ENCODE results near the gene NSMCE4A.

DNA sequence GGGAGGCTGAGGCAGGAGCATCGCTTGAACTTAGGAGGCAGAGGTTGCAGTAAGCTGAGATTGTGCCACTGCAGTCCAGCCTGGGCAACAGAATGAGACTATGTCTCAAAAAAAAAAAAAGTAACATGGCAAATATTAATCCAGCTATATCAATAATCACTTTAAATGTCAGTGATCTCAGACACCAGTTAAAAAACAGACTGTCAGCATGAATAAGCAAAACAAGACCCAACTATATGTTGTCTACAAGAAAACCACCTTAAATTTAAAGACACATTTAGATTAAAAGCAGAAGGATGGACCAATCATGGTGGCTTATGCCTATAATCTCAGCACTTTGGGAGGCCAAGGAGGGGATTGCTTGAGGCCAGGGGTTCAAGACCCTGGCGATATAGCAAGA, 38.7 kb downstream of the NSMCE4A start:
- TF ChIP-seq, protein P1, sequence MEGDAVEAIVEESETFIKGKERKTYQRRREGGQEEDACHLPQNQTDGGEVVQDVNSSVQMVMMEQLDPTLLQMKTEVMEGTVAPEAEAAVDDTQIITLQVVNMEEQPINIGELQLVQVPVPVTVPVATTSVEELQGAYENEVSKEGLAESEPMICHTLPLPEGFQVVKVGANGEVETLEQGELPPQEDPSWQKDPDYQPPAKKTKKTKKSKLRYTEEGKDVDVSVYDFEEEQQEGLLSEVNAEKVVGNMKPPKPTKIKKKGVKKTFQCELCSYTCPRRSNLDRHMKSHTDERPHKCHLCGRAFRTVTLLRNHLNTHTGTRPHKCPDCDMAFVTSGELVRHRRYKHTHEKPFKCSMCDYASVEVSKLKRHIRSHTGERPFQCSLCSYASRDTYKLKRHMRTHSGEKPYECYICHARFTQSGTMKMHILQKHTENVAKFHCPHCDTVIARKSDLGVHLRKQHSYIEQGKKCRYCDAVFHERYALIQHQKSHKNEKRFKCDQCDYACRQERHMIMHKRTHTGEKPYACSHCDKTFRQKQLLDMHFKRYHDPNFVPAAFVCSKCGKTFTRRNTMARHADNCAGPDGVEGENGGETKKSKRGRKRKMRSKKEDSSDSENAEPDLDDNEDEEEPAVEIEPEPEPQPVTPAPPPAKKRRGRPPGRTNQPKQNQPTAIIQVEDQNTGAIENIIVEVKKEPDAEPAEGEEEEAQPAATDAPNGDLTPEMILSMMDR (IDR thresholded peaks at IDR 0.05): no peak
- no peak for TF ChIP-seq POLR2A (IDR thresholded peaks at IDR 0.05)

Data from body of pancreas (tissue), 4 donors.